HepG2 (cell line): ENCODE measurements around the gene TTC28. TPM values are rescaled to one million over a fixed set of nuclear protein-coding genes. Genes with fewer than 3 reads are reported as not detected.

Source experiments
- ATAC-seq: fragments of 200-7000 bp; cut with Tn5 transposase; 3 replicates; pipeline ENCODE4 v1.9.1; 2020; ENCODE audit warnings: mild to moderate bottlenecking, moderate library complexity
- BruUV-seq: library from RNA; stranded (reverse); fragments of 400-500 nt; replicated peaks from 2 replicates; lab custom pipeline; 2021; lab: Mats Ljungman, UMichigan
- CTCF ChIA-PET: fragments of 300-600 bp; formaldehyde crosslinking; extraction: SDS; loops from one replicate; lab custom pipeline; 2021; ENCODE audit warnings: low total read pairs, inconsistent platforms, low intra/inter-chr PET ratio; lab: Yijun Ruan, JAX
- POLR2A ChIA-PET: fragments of 350-600 bp; sonication (Branson Sonifier 250); formaldehyde crosslinking; loops from one replicate; lab custom pipeline; 2020; ENCODE audit warnings: antibody characterized with exemption, inconsistent platforms; lab: Yijun Ruan, JAX
- DNase-seq: peaks from one replicate; pipeline ENCODE4 v3.0.0-alpha.2; 2015; ENCODE audit warnings: low spot score
- FAIRE-seq: peaks from 3 replicates; lab custom pipeline; 2011; peaks lifted over from hg19 to GRCh38; lab: Jason Lieb, UNC
- H2AFZ ChIP-seq: one replicate; pipeline ENCODE4 v1.6.1; 2011; ENCODE audit warnings: low read length, inconsistent platforms
- H3K27ac ChIP-seq: fragments of 300-600 bp; 3 replicates; pipeline ENCODE4 v1.8.0; 2011; ENCODE audit warnings: mixed run types, mild to moderate bottlenecking, mixed read lengths, low read length, inconsistent platforms; ENCODE audit not compliant: insufficient read depth; ENCODE audit errors: extremely low read length
- H3K27me3 ChIP-seq, 2 experiments: fragments of 200-600 bp in 1 of 2; 2 replicates in 1 of 2; 3 replicates in 1 of 2; pipeline versions ENCODE4 v1.6.0 to v1.8.0; 2011; ENCODE audit warnings: low read length in 2 of 2, mild to moderate bottlenecking in 2 of 2, moderate library complexity in 2 of 2, inconsistent platforms in 1 of 2; ENCODE audit not compliant: insufficient read depth in 2 of 2, control insufficient read depth in 1 of 2
- H3K36me3 ChIP-seq, 2 experiments: fragments of 200-600 bp in 1 of 2; replicated peaks in 1 of 2; 2 replicates in 1 of 2; 3 replicates in 1 of 2; pipeline versions ENCODE4 v1.5.1 to v1.8.0; 2011; ENCODE audit warnings: low read length in 2 of 2, inconsistent platforms in 1 of 2; ENCODE audit not compliant: insufficient read depth in 2 of 2, control insufficient read depth in 1 of 2
- H3K4me1 ChIP-seq: 2 replicates; pipeline ENCODE4 v1.5.1; 2012; ENCODE audit warnings: low read length, inconsistent platforms; ENCODE audit not compliant: insufficient read depth
- H3K4me2 ChIP-seq: 2 replicates; pipeline ENCODE4 v1.6.0; 2011; ENCODE audit warnings: low read depth, low read length, inconsistent platforms
- H3K4me3 ChIP-seq, 3 experiments: fragments of 200-600 bp in 1 of 3; sonication (generic), shearing (Covaris generic) in 1 of 3; replicated peaks in 1 of 3; 2 replicates each; pipeline ENCODE4 v1.5.1; 2011 to 2016; ENCODE audit warnings: low read length in 3 of 3, inconsistent platforms in 2 of 3, low read depth in 2 of 3, mild to moderate bottlenecking in 2 of 3, control low read depth in 1 of 3, mixed read lengths in 1 of 3; ENCODE audit not compliant: insufficient read depth in 1 of 3
- H3K79me2 ChIP-seq: one replicate; pipeline ENCODE4 v1.6.1; 2011; ENCODE audit warnings: low read length, inconsistent platforms; ENCODE audit not compliant: insufficient read depth
- H3K9ac ChIP-seq: 2 replicates; pipeline ENCODE4 v1.6.0; 2011; ENCODE audit warnings: mild to moderate bottlenecking, low read depth, low read length, inconsistent platforms; ENCODE audit not compliant: insufficient read depth
- H3K9me3 ChIP-seq: 2 replicates; pipeline ENCODE4 v1.5.1; 2012; ENCODE audit warnings: mild to moderate bottlenecking, low read length
- H4K20me1 ChIP-seq: 2 replicates; pipeline ENCODE4 v1.6.0; 2011; ENCODE audit warnings: inconsistent platforms, mild to moderate bottlenecking, low read length, moderate library complexity; ENCODE audit not compliant: insufficient read depth
- BCL6 ChIP-seq: IDR thresholded peaks from 2 replicates; pipeline ENCODE4 v1.6.1; 2016; ENCODE audit warnings: missing genetic modification reagents, missing compliant biosample characterization
- CEBPG ChIP-seq: IDR thresholded peaks from 2 replicates; pipeline ENCODE4 v1.6.1; 2016
- HMG20A ChIP-seq: IDR thresholded peaks from 2 replicates; pipeline ENCODE4 v1.6.1; 2016; ENCODE audit warnings: borderline replicate concordance
- HOXA3 ChIP-seq: sonication (generic); formaldehyde crosslinking; IDR thresholded peaks from 2 replicates; pipeline ENCODE4 v1.5.0; 2020; ENCODE audit warnings: missing genetic modification reagents
- JUNB ChIP-seq: sonication (generic); formaldehyde crosslinking; IDR thresholded peaks from 2 replicates; pipeline ENCODE4 v1.8.0; 2022; ENCODE audit warnings: missing genetic modification reagents, mild to moderate bottlenecking, borderline replicate concordance
- MAF1 ChIP-seq: sonication (generic); formaldehyde crosslinking; IDR thresholded peaks from 2 replicates; pipeline ENCODE4 v1.5.0; 2020; ENCODE audit warnings: missing genetic modification reagents, borderline replicate concordance
- MTF2 ChIP-seq: sonication (generic); formaldehyde crosslinking; IDR thresholded peaks from 2 replicates; pipeline ENCODE4 v1.5.0; 2020; ENCODE audit warnings: missing genetic modification reagents, borderline replicate concordance
- MXD4 ChIP-seq: IDR thresholded peaks from 2 replicates; pipeline ENCODE4 v1.6.1; 2016; ENCODE audit warnings: mild to moderate bottlenecking, missing biosample characterization, missing genetic modification reagents
- SIX1 ChIP-seq: sonication (generic); formaldehyde crosslinking; IDR thresholded peaks from 2 replicates; pipeline ENCODE4 v1.4.0; 2020; ENCODE audit warnings: missing genetic modification reagents, borderline replicate concordance
- SNRNP70 ChIP-seq: fragments of 200-400 bp; formaldehyde crosslinking; IDR thresholded peaks from 2 replicates; pipeline ENCODE4 v1.6.1; 2017; ENCODE audit warnings: mild to moderate bottlenecking, low read depth, low read length, moderate library complexity
- STAG1 ChIP-seq: sonication (generic); formaldehyde crosslinking; IDR thresholded peaks from 2 replicates; pipeline ENCODE4 v1.4.0; 2020; ENCODE audit warnings: missing genetic modification reagents
- THAP7 ChIP-seq: sonication (generic); formaldehyde crosslinking; IDR thresholded peaks from 2 replicates; pipeline ENCODE4 v1.8.1; 2023; ENCODE audit warnings: mild to moderate bottlenecking, missing genetic modification reagents
- ZFP90 ChIP-seq: sonication (generic); formaldehyde crosslinking; IDR thresholded peaks from 2 replicates; pipeline ENCODE4 v1.8.0; 2022; ENCODE audit warnings: missing genetic modification reagents, mild to moderate bottlenecking, inconsistent platforms, borderline replicate concordance
- ZNF34 ChIP-seq: sonication (generic); formaldehyde crosslinking; IDR thresholded peaks from 2 replicates; pipeline ENCODE4 v1.4.0; 2020; ENCODE audit warnings: mild to moderate bottlenecking, missing genetic modification reagents, borderline replicate concordance
- ZNF644 ChIP-seq: IDR thresholded peaks from 2 replicates; pipeline ENCODE4 v1.6.1; 2016; ENCODE audit warnings: low read depth
- ZNF724P ChIP-seq: sonication (generic); formaldehyde crosslinking; IDR thresholded peaks from 2 replicates; pipeline ENCODE4 v1.8.0; 2022; ENCODE audit warnings: missing genetic modification reagents, borderline replicate concordance
- ZZZ3 ChIP-seq: sonication (generic); formaldehyde crosslinking; IDR thresholded peaks from 2 replicates; pipeline ENCODE4 v1.4.0; 2020; ENCODE audit warnings: missing genetic modification reagents, mild to moderate bottlenecking, borderline replicate concordance
- WGBS: methylation state at CpG from one replicate; pipeline ENCODE4 v1.1.6; 2017; ENCODE audit warnings: low lambda C conversion rate; 5-methylcytosine and 5-hydroxymethylcytosine counted together
- in situ Hi-C: cut with HindIII; loops from 2 replicates; pipeline ENCODE4 v1.10.0; 2017; ENCODE audit warnings: low pct_unique_long_range_greater_than_20kb; ENCODE audit not compliant: extremely low pct_ligation_motif_present
- intact Hi-C: fragments of 100-400 bp; cut with micrococcal nuclease; formaldehyde crosslinking; loops from one replicate; pipeline ENCODE4 v1.10.0; 2022; ENCODE audit not compliant: unreplicated experiment
- polyA plus RNA-seq, 8 experiments: library from polyadenylated mRNA; depleted of rRNA in 3 of 8; stranded (reverse) in 7 of 8; unstranded in 1 of 8; fragments of >200 nt; fragmentation: Illumina TruSeq in 4 of 8; extraction: Trizol in 4 of 8; gene quantifications; 2 replicates each; pipeline versions ENCODE4 v1.2.1 to v1.2.3, GENCODE V29; 2011 to 2016; ENCODE audit warnings: low read depth in 4 of 8, missing spikeins in 1 of 8, mixed read lengths in 1 of 8; ENCODE audit not compliant: insufficient read depth in 1 of 8
- total RNA-seq, 5 experiments: library from RNA; depleted of rRNA; stranded (reverse); fragments of >200 nt; fragmentation: Illumina TruSeq; extraction: Trizol; gene quantifications; 2 replicates each; pipeline ENCODE4 v1.2.3, GENCODE V29; 2016; ENCODE audit warnings: low read depth in 1 of 5
- TF ChIP-seq, protein P1 (sequence below): sonication (generic); formaldehyde crosslinking; IDR thresholded peaks from 2 replicates; pipeline ENCODE4 v1.8.1; 2023; ENCODE audit warnings: mild to moderate bottlenecking, missing genetic modification reagents

TTC28 gene
- total and polyA plus RNA-seq, 2 of the 13 experiments (the other 11 are each of a cell fraction or from before 2014, with no cell fraction given) = 4.2 to 13.1 TPM

- no peak for DNase-seq
- TF ChIP-seq ZFP90 (CRISPR knock-in tag) = no peak
- intact Hi-C loops (no loop called here), in situ Hi-C loops (no loop called here)
- WGBS = 93% methylated on average over 5 of the region's 5 CpGs
- Histone ChIP-seq H3K4me3 (no peak overlapping the region), H3K36me3 (peaks cover 5 to 44% of the 10 kb centered on the region in 2 experiments), H3K4me2 (no peak overlapping the region), H3K27me3 (no peaks in the 10 kb centered on the region), H3K27ac (no peak overlapping the region), H4K20me1 (no peaks in the 10 kb centered on the region), H2AFZ (no peak overlapping the region), H3K79me2 (no peaks in the 10 kb centered on the region), H3K4me1 (no peaks in the 10 kb centered on the region), H3K9me3 (no peaks in the 10 kb centered on the region), H3K9ac (no peak overlapping the region)
- no peak for FAIRE-seq
- no TSS peak for BruUV-seq
- no peak for ATAC-seq
- ChIA-PET CTCF (no interaction called here), POLR2A (no interaction called here)
These were observed 584.1 kb downstream of the TTC28 start for GRCh38 chr22:28095316-28096095.

DNA sequence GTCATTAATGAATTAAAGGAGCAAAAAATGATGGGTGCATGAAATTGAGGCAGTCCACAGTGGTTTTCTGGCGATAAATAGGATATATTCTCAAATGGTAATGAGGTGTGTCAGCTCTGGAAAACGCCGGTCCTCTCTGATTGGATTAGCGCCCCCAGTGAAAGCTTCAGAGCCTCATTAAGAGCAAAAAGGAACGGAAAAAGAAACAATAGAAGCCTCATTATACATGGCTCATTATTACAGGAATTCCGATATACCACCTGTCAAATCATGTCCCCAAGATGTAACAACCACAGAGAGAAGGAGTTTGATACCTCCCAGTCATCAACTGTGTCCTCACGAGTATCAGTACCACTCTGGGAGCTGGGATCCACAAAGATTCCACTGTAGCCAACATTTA, 584.9 kb downstream of the TTC28 start:
- Histone ChIP-seq H3K9me3 (no peaks in the 10 kb centered on the region), H3K9ac (no peak overlapping the region), H2AFZ (no peak overlapping the region), H3K4me1 (no peaks in the 10 kb centered on the region), H3K27ac (no peak overlapping the region), H3K4me2 (no peak overlapping the region), H3K27me3 (no peaks in the 10 kb centered on the region), H4K20me1 (no peaks in the 10 kb centered on the region), H3K79me2 (no peaks in the 10 kb centered on the region), H3K4me3 (no peak overlapping the region), H3K36me3 (peaks cover 4 to 44% of the 10 kb centered on the region in 2 experiments; a peak in 4 of 5 replicates)
- CTCF ChIA-PET = no interaction called here
- POLR2A ChIA-PET = no interaction called here
- in situ Hi-C loops = no loop called here
- no peak for DNase-seq
- WGBS = 92% methylated on average over 7 of the region's 7 CpGs
- no peak for ATAC-seq
- BruUV-seq = no TSS peak
- intact Hi-C loops = no loop called here
- FAIRE-seq = no peak
- TF ChIP-seq THAP7 (CRISPR knock-in tag) = no peak
- TF ChIP-seq STAG1 (CRISPR knock-in tag) = no peak
- no peak for TF ChIP-seq JUNB (CRISPR knock-in tag)
- no peak for TF ChIP-seq SNRNP70
- no peak for TF ChIP-seq MTF2 (CRISPR knock-in tag)
- no peak for TF ChIP-seq MAF1 (CRISPR knock-in tag)
- TF ChIP-seq, protein P1, sequence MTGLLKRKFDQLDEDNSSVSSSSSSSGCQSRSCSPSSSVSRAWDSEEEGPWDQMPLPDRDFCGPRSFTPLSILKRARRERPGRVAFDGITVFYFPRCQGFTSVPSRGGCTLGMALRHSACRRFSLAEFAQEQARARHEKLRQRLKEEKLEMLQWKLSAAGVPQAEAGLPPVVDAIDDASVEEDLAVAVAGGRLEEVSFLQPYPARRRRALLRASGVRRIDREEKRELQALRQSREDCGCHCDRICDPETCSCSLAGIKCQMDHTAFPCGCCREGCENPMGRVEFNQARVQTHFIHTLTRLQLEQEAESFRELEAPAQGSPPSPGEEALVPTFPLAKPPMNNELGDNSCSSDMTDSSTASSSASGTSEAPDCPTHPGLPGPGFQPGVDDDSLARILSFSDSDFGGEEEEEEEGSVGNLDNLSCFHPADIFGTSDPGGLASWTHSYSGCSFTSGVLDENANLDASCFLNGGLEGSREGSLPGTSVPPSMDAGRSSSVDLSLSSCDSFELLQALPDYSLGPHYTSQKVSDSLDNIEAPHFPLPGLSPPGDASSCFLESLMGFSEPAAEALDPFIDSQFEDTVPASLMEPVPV (CRISPR knock-in tag) = no peak
- no peak for TF ChIP-seq MXD4 (CRISPR knock-in tag)
- no peak for TF ChIP-seq CEBPG (CRISPR knock-in tag)
- TF ChIP-seq SIX1 (CRISPR knock-in tag) = no peak
- TF ChIP-seq ZNF34 = no peak
- no peak for TF ChIP-seq ZZZ3 (CRISPR knock-in tag)
- TF ChIP-seq ZNF644 (CRISPR knock-in tag) = no peak
- TF ChIP-seq HMG20A (CRISPR knock-in tag) = no peak
- no peak for TF ChIP-seq ZNF724P (CRISPR knock-in tag)
- no peak for TF ChIP-seq BCL6 (CRISPR knock-in tag)
- TF ChIP-seq HOXA3 (CRISPR knock-in tag) = no peak
